GM12891 (cell line): ENCODE data around the gene SLC9B1.
"Not testable (repeated sequence)": the region's sequence is repeated elsewhere in the genome, so short reads cannot be mapped to it uniquely, and the experiment has no call there.

Experiments used
- POLR2A ChIP-seq: IDR thresholded peaks from 2 replicates; pipeline ENCODE4 v1.6.1; 2011; ENCODE audit warnings: low read depth, low read length, control low read depth
- POLR2AphosphoS5 ChIP-seq: IDR thresholded peaks from 2 replicates; pipeline ENCODE4 v1.6.1; 2011; ENCODE audit warnings: low read depth, low read length, control low read depth

- TF ChIP-seq POLR2A, POLR2AphosphoS5: not testable (repeated sequence)
Measured at GRCh38 chr4:102877477-102878106, 141.9 kb downstream of the SLC9B1 start.
